Astrocyte of the cerebellum (primary cell): ENCODE measurements around the gene ZSCAN32.

Experiments
- DNase-seq: peaks from one replicate; pipeline ENCODE4 v3.0.0-alpha.2; 2011; ENCODE audit warnings: low read depth
- H3K4me3 ChIP-seq: 2 replicates; pipeline ENCODE4 v1.5.1; 2011; ENCODE audit warnings: mild to moderate bottlenecking, low read depth, low read length, moderate library complexity
- in situ Hi-C: cut with HindIII; loops from 2 replicates; pipeline ENCODE4 v1.10.0; 2017; ENCODE audit warnings: low sequenced_read_pairs
- TF ChIP-seq, protein P1 (sequence below): IDR thresholded peaks from 2 replicates; pipeline ENCODE4 v1.5.1; 2012; ENCODE audit warnings: low read length, low read depth, moderate library complexity, mild to moderate bottlenecking; ENCODE audit errors: missing control alignments

Gene ZSCAN32

GRCh38 chr16:3348547-3349167 is 52.1 kb downstream of the ZSCAN32 start:
- TF ChIP-seq, protein P1, sequence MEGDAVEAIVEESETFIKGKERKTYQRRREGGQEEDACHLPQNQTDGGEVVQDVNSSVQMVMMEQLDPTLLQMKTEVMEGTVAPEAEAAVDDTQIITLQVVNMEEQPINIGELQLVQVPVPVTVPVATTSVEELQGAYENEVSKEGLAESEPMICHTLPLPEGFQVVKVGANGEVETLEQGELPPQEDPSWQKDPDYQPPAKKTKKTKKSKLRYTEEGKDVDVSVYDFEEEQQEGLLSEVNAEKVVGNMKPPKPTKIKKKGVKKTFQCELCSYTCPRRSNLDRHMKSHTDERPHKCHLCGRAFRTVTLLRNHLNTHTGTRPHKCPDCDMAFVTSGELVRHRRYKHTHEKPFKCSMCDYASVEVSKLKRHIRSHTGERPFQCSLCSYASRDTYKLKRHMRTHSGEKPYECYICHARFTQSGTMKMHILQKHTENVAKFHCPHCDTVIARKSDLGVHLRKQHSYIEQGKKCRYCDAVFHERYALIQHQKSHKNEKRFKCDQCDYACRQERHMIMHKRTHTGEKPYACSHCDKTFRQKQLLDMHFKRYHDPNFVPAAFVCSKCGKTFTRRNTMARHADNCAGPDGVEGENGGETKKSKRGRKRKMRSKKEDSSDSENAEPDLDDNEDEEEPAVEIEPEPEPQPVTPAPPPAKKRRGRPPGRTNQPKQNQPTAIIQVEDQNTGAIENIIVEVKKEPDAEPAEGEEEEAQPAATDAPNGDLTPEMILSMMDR, result no peak
- H3K4me3 ChIP-seq, result no peak overlapping the region
- in situ Hi-C loops, result no loop called here
- DNase-seq, result no peak

GRCh38 chr16:3347586-3347985 is 53.2 kb downstream of the ZSCAN32 start:
- TF ChIP-seq, protein P1, result no peak
- in situ Hi-C loops, result no loop called here
- DNase-seq, result no peak
- no peak overlapping the region for H3K4me3 ChIP-seq

GRCh38 chr16:3346041-3346440 is 54.8 kb downstream of the ZSCAN32 start:
- DNase-seq, result no peak
- in situ Hi-C loops, result no loop called here
- no peak overlapping the region for H3K4me3 ChIP-seq
- TF ChIP-seq, protein P1, result no peak
